Stimulated activated naive CD4-positive, alpha-beta T cell (primary cell): ENCODE results near the gene PIP5K1C.

Experiments used
- DNase-seq, 6 experiments: peaks; one replicate each; lab custom pipeline; 2025; lab: John Stamatoyannopoulos, UW

The PIP5K1C gene

DNA sequence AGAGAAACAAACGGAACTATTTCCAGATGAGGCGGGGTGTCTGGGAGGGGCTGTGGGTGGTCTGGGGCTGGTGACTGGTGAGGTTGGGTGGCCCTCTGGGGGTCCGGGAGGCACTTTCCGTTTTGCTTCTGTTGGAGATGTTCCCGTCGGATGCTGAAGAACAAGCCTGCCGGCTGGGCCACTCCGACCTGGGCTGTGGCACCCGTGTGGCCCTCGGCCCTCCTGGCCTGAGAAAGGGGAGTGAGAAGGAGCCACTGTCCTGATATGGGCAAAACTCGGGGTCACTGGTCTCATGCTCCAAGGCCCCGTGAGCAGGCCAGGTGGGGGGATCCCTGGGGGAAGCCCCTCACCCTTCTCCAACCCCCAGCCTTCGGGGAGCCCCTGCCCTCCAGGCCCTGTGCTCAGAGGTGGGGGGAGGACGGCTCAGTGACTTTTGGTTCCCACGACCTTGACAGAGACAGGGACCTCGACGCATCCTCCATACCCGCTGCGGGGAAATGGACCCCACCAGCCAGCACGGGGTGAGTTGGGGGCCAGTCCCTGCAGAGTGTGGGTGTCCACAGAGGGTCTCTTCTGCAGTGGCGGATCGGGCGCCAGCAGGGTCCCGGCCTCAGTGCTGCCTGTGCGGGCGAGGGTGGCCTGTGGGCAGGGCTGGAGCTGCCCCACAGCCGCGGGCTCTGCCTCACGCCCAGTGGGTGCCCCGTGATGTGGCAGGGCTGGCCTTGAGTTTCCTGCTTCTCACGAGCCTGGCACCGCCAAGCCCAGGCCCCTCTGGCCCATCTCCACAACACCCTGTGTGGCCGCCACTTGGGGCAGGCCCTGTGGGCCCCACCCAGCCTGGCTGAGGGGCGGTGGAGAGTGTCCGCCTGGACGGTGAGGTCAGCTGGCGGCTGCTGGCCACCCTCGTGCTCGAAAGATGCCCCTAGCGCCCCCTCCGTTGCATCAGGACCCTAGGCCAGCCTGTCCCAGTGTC is 89.2 kb downstream of the PIP5K1C start:
- DNase-seq: no peak

DNA sequence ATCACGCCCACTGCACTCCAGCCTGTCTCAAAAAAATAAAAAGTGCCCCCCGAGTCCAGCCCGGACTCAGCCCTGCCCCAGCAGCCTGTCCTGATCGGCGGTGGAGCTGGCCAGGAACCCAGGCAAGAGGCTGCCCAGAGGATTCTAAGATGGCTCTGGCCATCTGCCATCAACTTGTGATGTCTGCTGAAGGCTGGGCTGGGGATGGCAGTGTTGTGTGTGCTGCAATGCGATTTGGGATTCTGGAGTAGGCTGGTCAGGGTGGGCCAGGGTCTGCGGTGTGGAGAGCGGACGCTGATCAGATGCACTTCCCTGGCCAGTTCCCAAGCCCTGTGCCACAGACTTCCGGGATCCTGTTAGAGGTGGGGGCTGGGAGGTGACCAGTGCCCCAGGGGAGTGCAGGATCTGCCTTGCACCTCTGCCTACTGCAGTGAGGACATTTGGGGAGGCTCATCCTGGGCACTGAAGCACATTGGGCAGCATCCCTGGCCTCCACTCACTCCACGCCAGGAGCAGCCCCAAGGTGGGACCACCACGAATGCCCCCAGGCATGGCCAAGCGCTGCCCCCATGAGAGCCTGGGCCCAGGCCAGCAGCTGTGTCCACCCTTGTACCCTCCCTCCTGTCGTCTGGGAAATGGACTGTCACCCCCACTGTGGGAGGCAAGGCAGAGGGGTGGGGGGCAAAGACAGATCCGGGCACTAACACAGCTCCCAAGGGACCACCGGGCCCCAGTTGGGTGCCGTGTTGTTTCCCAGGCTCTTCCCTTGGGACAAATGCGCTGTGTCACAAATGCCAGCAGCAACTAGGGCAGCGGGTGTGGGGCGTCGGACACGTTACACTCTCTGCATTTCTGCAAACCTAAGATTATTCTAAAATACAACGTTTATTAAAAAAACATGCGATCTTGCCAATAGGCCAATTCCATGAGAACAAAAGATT is 90.2 kb downstream of the PIP5K1C start:
- DNase-seq: no peak

DNA sequence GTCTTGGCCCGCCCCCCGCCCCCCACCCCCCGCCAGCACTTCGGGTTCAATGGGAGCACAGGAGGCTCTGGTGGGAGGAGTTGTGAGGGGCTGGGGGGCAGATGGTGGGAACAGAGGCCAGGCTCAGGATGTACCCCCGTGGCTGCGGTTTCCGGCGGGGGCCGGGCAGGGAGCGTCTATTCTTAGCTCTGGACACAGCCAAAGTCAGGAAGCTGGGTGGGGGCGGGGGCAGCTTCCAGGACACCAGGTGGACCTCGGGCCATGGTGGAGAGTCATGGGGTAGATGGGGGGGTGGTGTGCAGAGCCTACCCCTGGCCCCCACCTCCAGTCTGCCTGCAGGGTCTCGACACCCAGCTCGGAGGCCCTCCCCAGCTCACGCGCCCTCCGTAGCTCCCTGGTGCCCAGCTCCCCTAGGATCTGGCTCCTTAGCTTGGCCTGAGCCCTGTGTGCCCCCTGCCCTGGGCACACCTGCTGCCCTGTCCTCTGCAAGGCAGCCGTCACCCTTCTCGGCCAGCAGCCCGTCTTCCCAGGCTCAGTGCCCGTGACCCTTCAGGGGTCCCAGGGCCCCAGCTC is 91.4 kb downstream of the PIP5K1C start:
- no peak for DNase-seq

DNA sequence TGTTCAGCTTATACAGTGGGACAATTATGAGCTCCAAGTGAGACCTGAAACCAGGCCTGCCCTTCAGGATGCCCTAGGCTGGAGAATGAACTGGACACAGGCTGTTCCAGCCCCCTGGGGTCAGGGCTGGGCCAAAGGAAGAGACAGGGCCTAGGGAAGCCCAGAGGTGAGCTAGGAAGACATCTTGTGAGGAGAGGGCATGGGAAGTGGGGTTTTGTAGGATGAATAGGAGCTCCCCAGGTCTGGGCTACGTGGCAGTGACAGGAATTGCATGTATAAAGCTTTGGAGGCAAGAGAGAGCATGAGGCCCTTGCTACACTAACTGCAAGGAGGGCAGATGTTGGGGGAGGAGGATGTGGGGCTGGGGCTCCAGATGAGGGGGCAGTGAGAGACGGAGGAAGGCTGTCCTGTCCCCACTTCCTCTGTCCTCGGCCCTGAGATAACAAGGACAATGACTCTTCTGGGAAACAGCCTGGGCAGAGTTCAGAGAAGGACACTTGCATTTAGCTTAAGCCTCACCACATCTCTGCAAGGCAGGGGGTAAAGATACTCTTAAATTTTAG is 92.1 kb downstream of the PIP5K1C start:
- no peak for DNase-seq

DNA sequence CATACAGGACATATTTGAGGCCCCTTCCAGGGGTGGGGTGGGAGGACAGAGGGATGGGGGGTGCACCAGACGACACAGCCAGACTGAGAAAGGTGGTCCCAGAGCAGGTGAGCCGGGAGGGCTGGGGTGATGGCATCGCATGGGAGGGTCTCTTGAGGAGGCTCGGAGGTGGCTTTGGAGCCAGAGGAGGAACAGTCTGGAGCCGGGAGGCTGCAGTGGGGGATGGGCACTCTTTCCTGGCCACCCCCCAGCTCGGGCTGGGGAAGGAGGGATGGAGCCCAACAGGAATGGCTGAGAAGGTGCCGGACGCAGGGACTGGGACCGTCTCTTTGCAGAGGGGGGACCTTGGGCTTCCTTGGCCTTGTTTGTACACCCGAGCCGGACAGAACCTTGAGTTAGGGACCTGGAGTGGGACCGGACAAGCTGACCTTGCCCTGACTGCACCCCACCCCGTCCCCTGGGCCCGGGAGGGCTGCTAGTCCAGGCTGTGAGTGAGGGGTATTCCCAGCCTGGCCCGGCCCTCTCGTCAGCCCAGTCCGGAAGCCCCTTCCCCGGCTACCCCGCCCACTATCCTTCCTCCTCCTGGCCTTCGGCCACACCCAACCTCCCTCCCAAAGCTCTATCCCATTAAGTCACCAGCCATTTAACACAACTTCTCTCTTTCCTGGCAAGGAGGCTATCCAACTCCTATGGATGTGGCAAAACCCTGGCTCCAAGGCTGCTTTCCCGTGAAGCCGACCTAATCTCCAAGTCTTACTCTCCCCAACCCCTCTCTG is 92.8 kb downstream of the PIP5K1C start:
- no peak for DNase-seq

DNA sequence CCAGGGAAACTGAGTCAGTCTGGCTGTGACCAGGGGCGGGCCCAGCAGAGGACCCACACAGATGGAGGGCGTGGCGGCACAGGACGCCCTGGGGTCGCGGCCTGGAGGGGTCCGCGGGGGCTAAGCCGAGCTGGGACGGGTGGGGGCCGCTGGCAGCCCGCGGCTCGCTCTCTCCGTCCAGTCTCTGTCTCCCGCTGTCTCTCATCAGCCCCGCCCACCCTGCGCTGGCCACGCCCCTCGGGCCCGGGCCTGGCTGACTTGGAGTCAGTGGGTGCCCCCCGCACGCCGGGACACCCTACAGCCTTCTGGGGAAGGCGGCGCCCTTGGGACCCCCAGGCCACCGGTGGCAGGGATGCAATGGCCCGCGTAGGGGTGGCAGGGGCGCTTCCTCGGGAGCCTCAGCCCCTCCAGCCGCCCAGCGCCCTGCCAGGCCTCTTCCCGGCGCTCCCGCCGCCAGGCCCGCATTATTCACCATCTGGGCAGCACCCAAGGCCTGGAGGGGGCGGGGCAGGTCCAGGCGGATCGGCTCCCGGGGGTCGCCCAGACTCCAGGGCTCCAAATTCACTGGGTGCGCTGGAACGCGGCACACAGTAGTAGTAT is 93.5 kb downstream of the PIP5K1C start, which contains the start of gene TBXA2R:
TSS of gene TBXA2R (minus strand) at position 186 of the 600 bp plus-strand sequence. CDS start 6,241 bp downstream, outside the sequence.
- DNase-seq: peak in 5 of 6 experiments; percentile 33 to 49 (median 41)

DNA sequence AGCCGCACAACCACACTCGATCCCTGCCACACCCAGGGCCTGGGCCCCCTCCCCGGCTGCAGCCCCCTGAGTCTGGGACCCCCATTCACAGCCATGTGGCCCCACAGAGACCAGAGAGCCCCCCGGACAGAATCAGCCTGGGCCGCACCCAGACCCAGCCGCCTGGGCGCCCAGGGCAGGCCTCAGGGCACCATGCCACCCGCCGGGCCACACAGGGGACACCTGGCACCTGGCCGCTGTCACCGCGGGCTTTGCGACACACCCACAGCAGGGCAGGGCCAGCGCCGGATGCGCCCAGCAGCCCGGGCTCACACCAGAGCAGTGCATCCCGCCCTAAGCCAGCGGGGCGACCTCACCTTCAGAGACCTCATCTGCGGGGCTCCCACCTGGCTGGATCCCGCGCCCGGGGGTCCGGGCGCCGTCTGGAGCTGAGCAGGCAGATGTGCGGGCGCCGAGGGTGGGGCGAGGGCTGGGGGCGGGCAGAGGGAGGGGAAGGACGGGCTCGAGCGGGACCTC is 94.0 kb downstream of the PIP5K1C start:
- peak in 3 of 6 experiments; percentile 18 to 45 (median 25) for DNase-seq

DNA sequence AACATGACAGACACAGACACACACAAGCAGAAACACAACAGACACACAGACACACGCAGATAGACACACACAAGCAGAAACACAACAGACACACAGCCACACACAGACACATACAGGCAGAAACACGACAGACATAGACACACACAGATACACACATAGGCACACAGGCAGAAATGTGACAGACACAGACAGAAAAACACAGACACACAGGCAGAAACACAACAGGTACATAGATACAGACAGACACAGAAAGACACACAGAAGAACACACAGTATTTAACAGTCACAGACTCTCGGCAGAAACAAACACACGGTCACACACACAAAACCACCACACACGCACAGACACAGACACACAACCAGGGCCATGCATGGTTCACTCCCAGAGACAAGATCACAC is 94.5 kb downstream of the PIP5K1C start:
- no peak for DNase-seq

DNA sequence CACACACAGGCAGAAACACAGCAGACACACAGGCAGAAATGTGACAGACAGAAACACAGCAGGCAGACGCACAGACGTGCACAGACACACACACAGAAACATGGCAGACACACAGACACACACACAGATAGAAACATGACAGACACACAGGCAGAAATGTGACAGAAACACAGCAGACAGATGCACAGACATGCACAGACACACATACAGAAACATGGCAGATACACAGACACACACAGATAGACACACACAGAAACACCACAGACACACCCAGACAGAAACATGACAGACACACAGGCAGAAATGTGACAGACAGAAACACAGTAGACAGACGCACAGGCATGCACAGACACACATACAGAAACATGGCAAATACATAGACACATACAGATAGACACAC is 94.9 kb downstream of the PIP5K1C start:
- DNase-seq: peak in 2 of 6 experiments; percentile 26 to 44

DNA sequence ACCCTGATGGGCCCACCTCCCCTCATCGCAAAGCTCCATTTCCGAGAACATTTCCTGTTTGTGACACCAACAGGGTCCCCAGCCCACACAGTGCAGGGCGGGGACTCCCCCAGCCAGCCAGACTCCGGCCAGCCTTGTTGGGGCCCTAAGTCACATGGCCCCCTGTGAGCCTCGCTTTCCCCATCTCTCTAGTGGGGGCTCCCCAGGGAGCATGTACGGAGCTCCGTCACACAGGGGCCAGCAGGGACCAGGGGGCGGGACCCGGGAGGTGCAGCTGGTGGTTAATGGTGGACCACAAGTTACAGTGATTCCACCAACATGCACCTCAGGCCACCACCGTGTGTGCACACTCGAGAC is 95.3 kb downstream of the PIP5K1C start:
- peak in 3 of 6 experiments; percentile 15 to 49 (median 31) for DNase-seq

DNA sequence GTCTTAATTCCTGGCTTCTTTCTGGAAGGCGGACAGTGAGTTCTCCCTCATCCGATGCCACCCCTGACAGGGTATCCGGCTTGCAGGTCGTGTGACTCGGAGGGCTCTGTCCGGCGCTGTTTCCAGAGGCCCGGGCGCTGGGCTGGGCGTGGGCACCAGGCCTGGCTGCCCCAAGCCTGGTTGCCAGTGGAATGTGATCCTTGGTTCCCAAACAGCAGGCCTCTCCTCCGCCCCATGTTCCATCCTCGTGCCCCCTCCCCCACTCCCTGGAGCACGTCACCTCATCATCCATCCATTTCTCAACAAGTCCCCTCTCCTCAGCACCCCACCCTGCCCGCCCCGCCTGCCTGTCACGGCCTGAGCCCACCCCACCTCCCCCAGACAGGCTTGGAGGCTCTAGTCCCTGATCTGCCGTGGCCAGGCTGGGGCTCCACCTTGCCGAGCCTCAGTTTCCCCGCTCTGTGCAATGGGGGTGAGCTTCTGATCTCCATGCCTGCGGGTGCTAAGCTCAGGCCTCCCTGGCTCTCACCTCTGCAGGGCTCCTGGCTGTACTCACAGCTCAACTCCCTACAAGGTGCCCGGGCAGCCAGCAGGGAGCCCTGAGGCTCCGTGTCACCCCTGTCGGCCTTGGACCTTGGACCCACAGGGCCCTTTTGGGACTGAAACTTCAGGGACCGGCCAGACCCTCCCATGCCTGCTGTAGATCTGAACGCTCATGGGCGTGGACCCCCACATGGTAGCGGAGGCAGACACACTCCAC is 95.9 kb downstream of the PIP5K1C start:
- DNase-seq: no peak

DNA sequence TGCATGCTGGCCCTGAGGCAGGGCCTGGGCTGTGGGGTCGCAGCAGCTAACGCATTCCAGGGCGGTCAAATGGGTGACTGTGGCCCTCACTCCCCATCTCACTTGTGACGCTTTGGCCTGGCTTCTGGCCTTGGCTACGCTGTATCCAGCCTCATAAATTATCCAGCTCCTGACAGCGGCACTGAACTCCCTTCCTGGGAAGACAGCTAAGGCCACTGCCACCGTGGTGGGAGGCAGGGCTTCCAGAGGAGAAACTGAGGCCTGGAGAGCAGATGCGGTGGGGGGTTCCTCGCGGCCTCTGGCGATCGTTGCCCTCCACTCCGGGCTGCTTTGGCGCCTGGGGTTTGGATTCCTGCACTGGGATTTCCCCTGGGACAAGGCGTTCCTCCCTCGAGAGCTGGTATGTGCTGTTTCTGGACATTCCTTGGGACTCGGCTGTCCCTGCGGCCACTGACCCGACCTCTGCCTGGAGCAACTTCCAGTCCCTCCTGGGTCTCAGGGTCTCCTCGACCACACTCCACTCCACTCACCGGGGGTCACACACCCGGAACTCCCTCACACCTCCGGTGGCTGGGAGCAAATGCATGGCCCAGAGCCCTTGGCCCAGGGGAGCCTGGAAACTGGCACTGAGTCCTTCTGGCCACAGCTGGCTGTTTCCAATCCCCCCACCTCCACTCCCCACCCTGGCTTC is 97.0 kb downstream of the PIP5K1C start:
- DNase-seq: no peak

DNA sequence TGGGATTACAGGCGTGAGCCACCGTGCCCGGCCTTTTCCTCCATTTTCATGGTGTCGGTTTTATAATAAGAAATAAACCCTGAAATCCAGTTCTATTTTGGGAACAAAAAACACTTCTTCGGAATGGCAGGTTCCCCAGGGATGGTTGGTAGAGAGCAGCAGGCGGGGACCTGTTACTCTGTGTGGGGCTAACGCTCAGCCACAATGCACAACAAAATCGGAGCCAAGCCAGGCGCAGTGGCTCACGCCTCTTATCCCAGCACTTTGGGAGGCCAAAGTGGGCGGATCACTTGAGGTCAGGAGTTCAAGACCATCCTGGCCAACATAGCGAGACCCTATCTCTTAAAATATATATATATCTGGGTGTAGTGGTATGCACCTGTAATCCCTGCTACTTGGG is 99.2 kb downstream of the PIP5K1C start:
- DNase-seq: no peak

DNA sequence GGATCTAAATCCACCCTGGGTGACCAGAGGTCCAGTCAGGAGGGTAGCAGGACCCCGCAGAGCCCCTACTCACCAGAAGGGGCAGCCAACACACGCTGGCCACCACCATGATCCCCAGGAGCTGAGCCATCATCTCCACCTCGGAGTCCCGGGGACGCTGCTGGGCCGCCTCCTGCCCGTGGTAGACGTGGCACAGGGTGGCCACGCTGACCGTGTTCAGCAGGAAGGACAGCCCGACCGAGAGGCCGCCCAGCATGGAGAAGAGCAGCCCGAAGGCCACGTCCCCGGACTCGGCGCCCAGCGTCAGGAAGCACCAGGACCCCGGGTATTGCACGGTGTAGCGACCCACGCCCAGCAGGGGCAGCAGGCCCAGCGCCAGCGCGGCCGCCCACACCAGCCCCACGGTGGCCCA is 100.5 kb downstream of the PIP5K1C start:
- DNase-seq: no peak

DNA sequence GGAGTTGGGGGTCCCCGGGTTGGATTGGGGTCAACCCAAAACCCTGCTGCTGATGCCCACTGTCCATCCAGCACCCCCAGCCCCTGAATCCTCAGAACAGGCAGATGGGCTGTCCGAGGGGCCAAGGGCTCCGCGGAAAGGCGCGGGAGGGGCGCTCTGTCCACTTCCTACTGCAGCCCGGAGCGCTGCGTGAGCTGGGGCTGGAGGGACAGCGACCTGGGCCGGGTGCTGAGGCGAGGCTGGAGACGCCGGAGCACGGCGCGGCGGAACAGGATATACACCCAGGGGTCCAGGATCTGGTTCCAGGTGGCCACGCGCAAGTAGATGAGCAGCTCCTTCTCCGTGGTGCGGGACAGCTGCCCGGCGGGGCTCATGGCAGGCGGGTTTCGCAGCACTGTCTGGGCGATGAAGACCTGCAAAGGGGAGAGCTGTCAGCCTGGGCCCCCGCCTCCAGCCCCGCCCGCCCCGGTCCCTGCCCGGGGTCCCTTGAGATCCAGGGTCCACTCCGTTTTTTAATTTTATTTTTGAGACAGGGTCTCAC is 104.7 kb downstream of the PIP5K1C start:
- DNase-seq: no peak

DNA sequence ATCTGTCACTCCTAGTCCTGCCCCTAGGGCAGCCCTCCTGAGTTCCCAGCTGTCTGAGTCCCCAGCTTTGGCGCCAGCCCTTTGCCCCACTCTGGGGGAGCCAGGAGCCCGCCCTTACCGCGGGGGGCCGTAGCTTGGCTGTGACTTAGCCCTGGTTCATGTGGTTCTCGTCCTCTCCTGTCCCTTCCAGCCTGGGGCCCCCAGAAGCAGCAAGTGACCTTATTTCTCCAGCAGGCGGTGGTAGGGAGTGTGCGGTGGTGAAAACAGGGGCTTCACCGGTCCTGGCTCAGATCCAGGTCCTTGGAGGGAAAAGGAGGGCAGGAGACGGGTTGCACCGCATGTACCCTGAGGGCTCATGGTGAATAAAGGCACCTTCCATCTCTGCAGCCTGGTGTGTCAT is 107.1 kb downstream of the PIP5K1C start:
- no peak for DNase-seq

DNA sequence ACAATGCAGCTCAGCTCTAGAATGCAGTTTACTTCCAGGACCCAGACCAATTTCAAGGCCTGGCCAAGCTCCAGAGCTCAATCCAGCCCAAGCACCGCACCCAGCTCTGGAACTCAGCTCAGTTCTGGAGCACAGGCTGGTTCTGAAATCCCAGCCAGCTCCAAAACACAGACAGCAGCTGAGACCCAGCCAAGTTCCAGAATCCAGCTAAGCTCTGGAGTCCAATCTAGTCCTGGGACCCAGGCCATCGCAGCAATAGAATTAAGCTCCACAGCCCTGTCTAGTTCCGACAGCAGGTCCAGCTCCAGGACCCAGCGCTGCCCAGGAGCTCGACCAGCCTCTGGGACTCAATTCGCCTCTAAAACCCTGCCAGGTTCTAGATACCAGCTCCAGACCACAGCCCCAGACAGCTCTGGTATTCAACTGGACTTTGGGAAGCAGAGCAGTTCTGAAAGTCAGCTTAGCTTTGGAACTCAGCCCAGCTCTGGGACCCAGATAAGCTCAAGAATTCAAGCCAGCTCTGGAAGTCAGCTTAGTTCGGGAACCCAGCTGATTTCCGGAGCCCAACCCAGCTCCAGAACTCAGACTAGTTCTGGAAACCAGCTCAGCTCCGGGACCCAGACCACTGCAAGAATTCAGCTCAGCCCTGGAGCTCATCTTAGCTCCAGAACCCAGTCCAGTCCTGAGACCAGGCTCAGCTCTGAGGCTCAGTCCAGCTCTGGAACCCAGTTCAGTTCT is 108.2 kb downstream of the PIP5K1C start:
- DNase-seq: no peak
